ENCODE measurements around the gene GNA15.

GNA15 gene

DNA sequence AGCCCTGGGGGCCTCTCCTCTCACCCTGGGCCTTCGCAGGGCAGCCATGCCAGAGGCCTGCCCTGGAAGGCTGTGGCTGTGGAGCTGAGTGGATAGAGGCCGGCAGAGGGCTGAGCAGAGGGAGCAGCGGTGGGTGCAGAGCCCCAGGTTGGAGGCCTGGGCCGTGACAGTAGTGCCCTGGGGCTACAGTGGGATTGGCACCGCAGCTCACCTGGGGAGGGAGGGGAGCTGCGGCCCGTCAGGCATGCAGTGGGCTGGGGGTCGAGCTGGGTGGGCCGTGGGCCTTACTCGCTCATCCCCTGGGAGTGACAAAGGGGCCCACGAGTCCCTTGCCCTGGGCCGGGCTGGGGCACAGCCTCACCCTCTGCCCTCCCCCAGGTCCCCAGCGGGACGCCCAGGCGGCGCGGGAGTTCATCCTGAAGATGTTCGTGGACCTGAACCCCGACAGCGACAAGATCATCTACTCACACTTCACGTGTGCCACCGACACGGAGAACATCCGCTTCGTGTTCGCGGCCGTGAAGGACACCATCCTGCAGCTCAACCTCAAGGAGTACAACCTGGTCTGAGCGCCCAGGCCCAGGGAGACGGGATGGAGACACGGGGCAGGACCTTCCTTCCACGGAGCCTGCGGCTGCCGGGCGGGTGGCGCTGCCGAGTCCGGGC, 15.1 kb upstream of the GNA15 start:
- H3K9me3 ChIP-seq (ENCODE audit: insufficient read depth, low read length), result no peaks in the 10 kb centered on the region
- no peaks in the 10 kb centered on the region for H4K20me1 ChIP-seq (ENCODE audit: low read depth, low read length)
- no peak overlapping the region for H3K9ac ChIP-seq (ENCODE audit: low read length)
- H2AFZ ChIP-seq (ENCODE audit: low read depth, low read length, severe bottlenecking), result no peak overlapping the region
- H3K27me3 ChIP-seq (ENCODE audit: low read length), result no peaks in the 10 kb centered on the region
- H3K79me2 ChIP-seq (ENCODE audit: insufficient read depth, low read length), result no peaks in the 10 kb centered on the region
- no peak overlapping the region for H3K4me3 ChIP-seq (ENCODE audit: insufficient read depth, low read length, poor library complexity, severe bottlenecking)
- TF ChIP-seq, protein P1, sequence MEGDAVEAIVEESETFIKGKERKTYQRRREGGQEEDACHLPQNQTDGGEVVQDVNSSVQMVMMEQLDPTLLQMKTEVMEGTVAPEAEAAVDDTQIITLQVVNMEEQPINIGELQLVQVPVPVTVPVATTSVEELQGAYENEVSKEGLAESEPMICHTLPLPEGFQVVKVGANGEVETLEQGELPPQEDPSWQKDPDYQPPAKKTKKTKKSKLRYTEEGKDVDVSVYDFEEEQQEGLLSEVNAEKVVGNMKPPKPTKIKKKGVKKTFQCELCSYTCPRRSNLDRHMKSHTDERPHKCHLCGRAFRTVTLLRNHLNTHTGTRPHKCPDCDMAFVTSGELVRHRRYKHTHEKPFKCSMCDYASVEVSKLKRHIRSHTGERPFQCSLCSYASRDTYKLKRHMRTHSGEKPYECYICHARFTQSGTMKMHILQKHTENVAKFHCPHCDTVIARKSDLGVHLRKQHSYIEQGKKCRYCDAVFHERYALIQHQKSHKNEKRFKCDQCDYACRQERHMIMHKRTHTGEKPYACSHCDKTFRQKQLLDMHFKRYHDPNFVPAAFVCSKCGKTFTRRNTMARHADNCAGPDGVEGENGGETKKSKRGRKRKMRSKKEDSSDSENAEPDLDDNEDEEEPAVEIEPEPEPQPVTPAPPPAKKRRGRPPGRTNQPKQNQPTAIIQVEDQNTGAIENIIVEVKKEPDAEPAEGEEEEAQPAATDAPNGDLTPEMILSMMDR (IDR thresholded peaks at IDR 0.05; ENCODE audit: insufficient read depth, low read length, poor library complexity, severe bottlenecking), result no peak
- no peak for TF ChIP-seq EZH2phosphoT487 (conservative IDR thresholded peaks at IDR 0.05; ENCODE audit: low read length)
- H3K27ac ChIP-seq (ENCODE audit: low read depth, low read length), result no peak overlapping the region
- no peaks in the 10 kb centered on the region for H3K36me3 ChIP-seq (ENCODE audit: low read length)
- H3K4me2 ChIP-seq (ENCODE audit: low read depth, low read length, poor library complexity, severe bottlenecking), result no peak overlapping the region
- no peaks in the 10 kb centered on the region for H3K9me2 ChIP-seq (replicated peaks; ENCODE audit: insufficient read depth, low read length)
- H3F3A ChIP-seq (ENCODE audit: insufficient read depth), result no peaks in the 10 kb centered on the region

DNA sequence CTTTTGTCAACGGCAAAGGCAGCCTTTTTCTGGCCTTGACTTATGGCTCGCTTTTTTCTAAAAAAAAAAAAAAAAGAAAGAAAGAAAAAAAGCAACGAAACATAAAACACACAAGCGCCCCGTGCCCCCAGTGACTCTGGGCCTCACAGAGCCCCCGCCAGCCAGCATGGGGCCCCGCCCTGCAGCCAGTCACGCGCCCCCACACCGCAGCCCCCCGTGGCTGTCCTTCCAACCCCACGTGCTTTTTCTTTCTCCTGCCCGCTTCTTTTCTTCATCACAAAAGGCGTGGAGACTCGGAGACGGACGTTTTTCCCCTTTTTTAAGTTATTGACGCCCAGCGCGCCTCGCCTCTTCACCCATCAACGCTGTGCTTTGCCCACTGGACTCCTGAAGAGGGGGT, 14.4 kb upstream of the GNA15 start:
- no peak overlapping the region for H3K4me2 ChIP-seq (ENCODE audit: low read depth, low read length, poor library complexity, severe bottlenecking)
- no peak overlapping the region for H3K9ac ChIP-seq (ENCODE audit: low read length)
- no peaks in the 10 kb centered on the region for H4K20me1 ChIP-seq (ENCODE audit: low read depth, low read length)

DNA sequence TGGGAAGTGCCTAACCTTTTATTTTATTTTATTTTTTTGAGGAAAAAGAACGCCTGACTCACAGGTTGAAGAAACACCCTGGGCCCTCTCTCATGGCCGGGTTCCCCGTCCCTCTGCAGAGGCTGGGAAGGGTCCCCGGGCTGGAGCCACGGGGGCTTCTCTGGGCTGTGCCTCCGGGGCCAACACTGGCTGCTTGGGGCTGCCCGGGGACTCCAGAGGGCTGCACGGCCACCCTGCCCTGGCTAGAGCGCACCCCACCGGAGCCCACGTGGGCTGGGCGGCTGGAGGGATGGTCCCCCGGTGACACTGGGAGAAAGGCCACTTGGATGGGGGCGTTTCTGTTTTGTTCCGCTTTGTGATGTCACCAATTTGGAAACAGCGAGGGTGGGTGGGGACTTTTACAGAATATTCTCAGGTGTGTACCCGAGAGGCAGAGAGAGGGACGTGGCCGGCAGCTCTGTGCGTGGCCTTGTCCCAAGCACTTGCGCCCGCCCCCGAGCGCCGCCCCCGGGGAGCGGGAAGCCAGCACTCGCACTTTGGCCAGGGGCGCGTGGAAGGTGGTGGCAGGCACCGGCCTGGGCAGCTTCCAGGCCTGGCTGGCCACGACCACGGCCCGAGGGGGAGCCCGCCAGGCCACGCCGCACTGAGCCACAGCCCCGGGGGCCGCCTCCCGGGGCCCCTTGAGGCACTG, 13.9 kb upstream of the GNA15 start:
- no peaks in the 10 kb centered on the region for H3K79me2 ChIP-seq (ENCODE audit: insufficient read depth, low read length)
- H2AFZ ChIP-seq (ENCODE audit: low read depth, low read length, severe bottlenecking), result no peak overlapping the region
- H3K9me2 ChIP-seq (replicated peaks; ENCODE audit: insufficient read depth, low read length), result no peaks in the 10 kb centered on the region
- H3K36me3 ChIP-seq (ENCODE audit: low read length), result no peaks in the 10 kb centered on the region
- no peak overlapping the region for H3K9ac ChIP-seq (ENCODE audit: low read length)
- no peak overlapping the region for H3K4me2 ChIP-seq (ENCODE audit: low read depth, low read length, poor library complexity, severe bottlenecking)
- no peaks in the 10 kb centered on the region for H3K9me3 ChIP-seq (ENCODE audit: insufficient read depth, low read length)
- H3K27ac ChIP-seq (ENCODE audit: low read depth, low read length), result no peak overlapping the region
- no peaks in the 10 kb centered on the region for H4K20me1 ChIP-seq (ENCODE audit: low read depth, low read length)
- no peak for TF ChIP-seq EZH2phosphoT487 (conservative IDR thresholded peaks at IDR 0.05; ENCODE audit: low read length)
- TF ChIP-seq, protein P1 (IDR thresholded peaks at IDR 0.05; ENCODE audit: insufficient read depth, low read length, poor library complexity, severe bottlenecking), result no peak
- H3F3A ChIP-seq (ENCODE audit: insufficient read depth), result no peaks in the 10 kb centered on the region
- no peaks in the 10 kb centered on the region for H3K27me3 ChIP-seq (ENCODE audit: low read length)
- H3K4me3 ChIP-seq (ENCODE audit: insufficient read depth, low read length, poor library complexity, severe bottlenecking), result no peak overlapping the region

More for the DNA sequence above, 14.4 kb upstream of the GNA15 start:
- H3K9me3 ChIP-seq (ENCODE audit: insufficient read depth, low read length), result no peaks in the 10 kb centered on the region
- H3K79me2 ChIP-seq (ENCODE audit: insufficient read depth, low read length), result no peaks in the 10 kb centered on the region
- H3F3A ChIP-seq (ENCODE audit: insufficient read depth), result no peaks in the 10 kb centered on the region
- H3K9me2 ChIP-seq (replicated peaks; ENCODE audit: insufficient read depth, low read length), result no peaks in the 10 kb centered on the region
- H3K36me3 ChIP-seq (ENCODE audit: low read length), result no peaks in the 10 kb centered on the region
- TF ChIP-seq, protein P1 (IDR thresholded peaks at IDR 0.05; ENCODE audit: insufficient read depth, low read length, poor library complexity, severe bottlenecking), result no peak
- no peak for TF ChIP-seq EZH2phosphoT487 (conservative IDR thresholded peaks at IDR 0.05; ENCODE audit: low read length)
- no peak overlapping the region for H2AFZ ChIP-seq (ENCODE audit: low read depth, low read length, severe bottlenecking)
- H3K27ac ChIP-seq (ENCODE audit: low read depth, low read length), result no peak overlapping the region
- no peaks in the 10 kb centered on the region for H3K27me3 ChIP-seq (ENCODE audit: low read length)
- H3K4me3 ChIP-seq (ENCODE audit: insufficient read depth, low read length, poor library complexity, severe bottlenecking), result no peak overlapping the region
